Endodermal cell (in vitro differentiated cells): ENCODE results near the gene DENND10. TPM values are rescaled to one million over a fixed set of nuclear protein-coding genes. Genes with fewer than 3 reads are reported as not detected.

ENCODE experiments used
- DNase-seq: peaks from one replicate; pipeline ENCODE4 v3.0.0-alpha.2; 2017
- H3K27ac ChIP-seq: 2 replicates; pipeline ENCODE4 v1.5.1; 2013; ENCODE audit warnings: mild to moderate bottlenecking, low read depth, low read length, moderate library complexity
- H3K27me3 ChIP-seq: 2 replicates; pipeline ENCODE4 v1.6.1; 2013; ENCODE audit warnings: mild to moderate bottlenecking, low read length, moderate library complexity; ENCODE audit not compliant: insufficient read depth, control insufficient read depth, poor library complexity, severe bottlenecking
- H3K36me3 ChIP-seq: 2 replicates; pipeline ENCODE4 v1.7.0; 2013; ENCODE audit warnings: mild to moderate bottlenecking, low read length, moderate library complexity; ENCODE audit not compliant: control insufficient read depth, insufficient read depth
- H3K4me1 ChIP-seq: one replicate; pipeline ENCODE4 v1.7.0; 2013; ENCODE audit warnings: low read length; ENCODE audit not compliant: control insufficient read depth, insufficient read depth
- H3K4me3 ChIP-seq: 2 replicates; pipeline ENCODE4 v1.5.1; 2013; ENCODE audit warnings: mild to moderate bottlenecking, low read length, moderate library complexity
- H3K9ac ChIP-seq: 2 replicates; pipeline ENCODE4 v1.6.1; 2013; ENCODE audit warnings: mild to moderate bottlenecking, low read length, moderate library complexity; ENCODE audit not compliant: poor library complexity, severe bottlenecking; ENCODE audit errors: extremely low read depth
- H3K9me3 ChIP-seq: 2 replicates; pipeline ENCODE4 v1.6.1; 2013; ENCODE audit warnings: mild to moderate bottlenecking, low read length, moderate library complexity; ENCODE audit not compliant: control insufficient read depth
- H3K27ac Mint-ChIP-seq: 2 replicates; pipeline ENCODE4 v1.8.0; 2020; ENCODE audit warnings: mixed read lengths
- H3K27me3 Mint-ChIP-seq: 2 replicates; pipeline ENCODE4 v1.8.0; 2021; ENCODE audit warnings: mild to moderate bottlenecking, mixed read lengths; ENCODE audit not compliant: insufficient read depth
- H3K36me3 Mint-ChIP-seq: 2 replicates; pipeline ENCODE4 v1.8.0; 2020; ENCODE audit warnings: low read depth, mixed read lengths
- H3K4me1 Mint-ChIP-seq: 2 replicates; pipeline ENCODE4 v1.8.0; 2020; ENCODE audit warnings: mixed read lengths
- H3K4me3 Mint-ChIP-seq: 2 replicates; pipeline ENCODE4 v1.8.0; 2020; ENCODE audit warnings: mild to moderate bottlenecking, moderate library complexity, mixed read lengths
- H3K9me3 Mint-ChIP-seq: 2 replicates; pipeline ENCODE4 v1.8.0; 2020; ENCODE audit warnings: mild to moderate bottlenecking, mixed read lengths
- WGBS, 2 experiments: methylation state at CpG; one replicate each; pipeline versions ENCODE4 v1.1.5 to v1.1.7; 2013; ENCODE audit warnings: missing lambda C conversion rate in 2 of 2, mixed read lengths in 1 of 2; ENCODE audit not compliant: insufficient coverage in 1 of 2, insufficient read length in 1 of 2; 5-methylcytosine and 5-hydroxymethylcytosine counted together
- total RNA-seq, 2 donors: library from RNA; stranded (reverse); fragmentation: NEBNext Ultra II Directional in 1 of 2; extraction: Animal tissue kit (Norgen Biotek cat#: 25700) in 1 of 2; gene quantifications; 2 replicates in 1 of 2; 3 replicates in 1 of 2; pipeline ENCODE4 v1.2.1, GENCODE V29; 2021
- TF ChIP-seq, protein P1 (sequence below): fragments of 200-600 bp; sonication (generic); conservative IDR thresholded peaks from 2 replicates; pipeline ENCODE4 v1.5.0; 2021; ENCODE audit warnings: antibody characterized with exemption, mild to moderate bottlenecking

The DENND10 gene
- total RNA-seq, 2 donors from 2014 or later = 76.1 to 91.2 TPM

DNA sequence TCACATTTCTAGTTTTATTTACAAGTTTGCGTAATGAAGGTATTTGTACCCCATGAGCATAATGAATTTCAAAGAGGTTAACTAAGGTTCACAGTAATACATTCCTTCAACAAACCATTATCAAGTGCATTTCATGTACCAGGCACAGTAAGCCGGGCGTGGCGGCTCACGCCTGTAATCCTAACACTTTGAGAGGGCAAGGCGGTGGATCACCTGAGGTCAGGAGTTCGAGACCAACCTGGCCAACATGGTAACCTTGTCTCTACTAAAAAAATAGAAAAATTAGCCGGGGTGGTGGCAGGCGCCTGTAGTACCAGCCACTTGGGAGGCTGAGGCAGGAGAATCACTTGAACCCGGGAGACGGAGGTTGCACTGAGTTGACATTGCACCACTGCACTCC, 19.0 kb upstream of the DENND10 start:
- Mint-ChIP-seq H3K9me3 (no peaks in the 10 kb centered on the region), H3K27me3 (no peaks in the 10 kb centered on the region), H3K4me3 (no peak overlapping the region), H3K27ac (no peak overlapping the region), H3K4me1 (peaks cover 17% of the 10 kb centered on the region), H3K36me3 (no peaks in the 10 kb centered on the region)
- H3K36me3 ChIP-seq = no peaks in the 10 kb centered on the region
- H3K27ac ChIP-seq = no peak overlapping the region
- no peak overlapping the region for H3K4me3 ChIP-seq
- WGBS, 2 experiments = 90 to 94% methylated on average over 10 to 11 of the region's 11 CpGs
- TF ChIP-seq, protein P1, sequence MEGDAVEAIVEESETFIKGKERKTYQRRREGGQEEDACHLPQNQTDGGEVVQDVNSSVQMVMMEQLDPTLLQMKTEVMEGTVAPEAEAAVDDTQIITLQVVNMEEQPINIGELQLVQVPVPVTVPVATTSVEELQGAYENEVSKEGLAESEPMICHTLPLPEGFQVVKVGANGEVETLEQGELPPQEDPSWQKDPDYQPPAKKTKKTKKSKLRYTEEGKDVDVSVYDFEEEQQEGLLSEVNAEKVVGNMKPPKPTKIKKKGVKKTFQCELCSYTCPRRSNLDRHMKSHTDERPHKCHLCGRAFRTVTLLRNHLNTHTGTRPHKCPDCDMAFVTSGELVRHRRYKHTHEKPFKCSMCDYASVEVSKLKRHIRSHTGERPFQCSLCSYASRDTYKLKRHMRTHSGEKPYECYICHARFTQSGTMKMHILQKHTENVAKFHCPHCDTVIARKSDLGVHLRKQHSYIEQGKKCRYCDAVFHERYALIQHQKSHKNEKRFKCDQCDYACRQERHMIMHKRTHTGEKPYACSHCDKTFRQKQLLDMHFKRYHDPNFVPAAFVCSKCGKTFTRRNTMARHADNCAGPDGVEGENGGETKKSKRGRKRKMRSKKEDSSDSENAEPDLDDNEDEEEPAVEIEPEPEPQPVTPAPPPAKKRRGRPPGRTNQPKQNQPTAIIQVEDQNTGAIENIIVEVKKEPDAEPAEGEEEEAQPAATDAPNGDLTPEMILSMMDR = no peak
- no peak overlapping the region for H3K9ac ChIP-seq
- no peaks in the 10 kb centered on the region for H3K27me3 ChIP-seq
- no peak for DNase-seq
- H3K9me3 ChIP-seq = no peaks in the 10 kb centered on the region
- H3K4me1 ChIP-seq = no peaks in the 10 kb centered on the region

- H3K9me3 ChIP-seq = no peaks in the 10 kb centered on the region
- peaks cover 17% of the 10 kb centered on the region for H3K4me1 Mint-ChIP-seq
- TF ChIP-seq, protein P1 = no peak
- no peaks in the 10 kb centered on the region for H3K9me3 Mint-ChIP-seq
- H3K27ac ChIP-seq = no peak overlapping the region
- 84 to 95% methylated on average over 3 to 4 of the region's 4 CpGs for WGBS, 2 experiments
- H3K27ac Mint-ChIP-seq = no peak overlapping the region
- no peak overlapping the region for H3K9ac ChIP-seq
- no peaks in the 10 kb centered on the region for H3K36me3 ChIP-seq
- H3K27me3 ChIP-seq = no peaks in the 10 kb centered on the region
- no peak overlapping the region for H3K4me3 Mint-ChIP-seq
- DNase-seq = no peak
- H3K4me3 ChIP-seq = no peak overlapping the region
- no peaks in the 10 kb centered on the region for H3K4me1 ChIP-seq
- no peaks in the 10 kb centered on the region for H3K27me3 Mint-ChIP-seq
- no peaks in the 10 kb centered on the region for H3K36me3 Mint-ChIP-seq
These were observed 16.5 kb upstream of the DENND10 start for GRCh38 chr10:119087271-119087882.

DNA sequence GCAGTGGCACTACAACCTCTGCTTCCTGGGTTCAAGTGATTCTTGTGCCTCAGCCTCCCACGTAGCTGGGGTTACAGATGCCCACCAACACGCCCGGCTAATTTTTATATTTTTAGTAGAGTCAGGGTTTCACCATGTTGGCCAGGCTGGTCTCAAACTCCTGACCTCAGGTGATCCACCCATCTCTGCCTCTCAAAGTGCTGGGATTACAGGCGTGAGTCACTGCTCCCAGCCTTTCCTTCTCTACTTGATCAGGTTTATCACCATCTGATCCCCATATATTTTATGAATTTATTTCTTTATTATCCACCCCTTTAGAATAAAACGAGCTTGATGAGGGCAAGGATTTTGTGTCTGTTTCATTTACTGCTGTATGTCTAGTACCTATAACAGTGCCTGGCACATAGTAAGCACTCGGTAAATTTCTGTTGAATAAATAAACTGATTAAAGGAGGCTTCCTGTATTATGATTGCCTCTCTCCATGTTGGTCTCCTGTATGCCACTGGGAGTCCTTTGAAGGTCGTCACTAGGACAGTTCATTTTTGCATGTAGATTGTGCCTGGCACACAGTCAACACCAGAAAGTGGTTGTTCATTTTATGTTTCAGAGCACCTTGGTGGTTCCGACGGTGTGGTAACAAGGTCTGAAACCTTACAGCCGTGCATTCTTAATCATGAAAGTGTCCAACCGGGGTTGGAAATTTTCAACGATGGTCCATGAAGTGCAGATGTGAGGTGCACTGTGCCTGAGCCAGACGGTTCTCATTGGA, 13.7 kb upstream of the DENND10 start:
- 92 to 95% methylated on average over 12 to 13 of the region's 13 CpGs for WGBS, 2 experiments
- Histone ChIP-seq H3K27me3 (no peaks in the 10 kb centered on the region), H3K27ac (no peak overlapping the region), H3K9me3 (no peaks in the 10 kb centered on the region), H3K36me3 (no peaks in the 10 kb centered on the region), H3K4me3 (no peak overlapping the region), H3K4me1 (no peaks in the 10 kb centered on the region), H3K9ac (no peak overlapping the region)
- TF ChIP-seq, protein P1 = no peak
- H3K36me3 Mint-ChIP-seq = no peaks in the 10 kb centered on the region
- H3K9me3 Mint-ChIP-seq = no peaks in the 10 kb centered on the region
- no peak for DNase-seq
- no peak overlapping the region for H3K27ac Mint-ChIP-seq
- H3K4me3 Mint-ChIP-seq = no peak overlapping the region
- H3K4me1 Mint-ChIP-seq = peaks cover 21% of the 10 kb centered on the region
- H3K27me3 Mint-ChIP-seq = no peaks in the 10 kb centered on the region
